ENCODE results near the gene TAS1R1. TPM values are rescaled to one million over a fixed set of nuclear protein-coding genes. Genes with fewer than 3 reads are reported as not detected.

TAS1R1 gene
- total RNA-seq, 3 donors from 2014 or later (not counting 1 experiment from before 2014, with no cell fraction given): not detected

DNA sequence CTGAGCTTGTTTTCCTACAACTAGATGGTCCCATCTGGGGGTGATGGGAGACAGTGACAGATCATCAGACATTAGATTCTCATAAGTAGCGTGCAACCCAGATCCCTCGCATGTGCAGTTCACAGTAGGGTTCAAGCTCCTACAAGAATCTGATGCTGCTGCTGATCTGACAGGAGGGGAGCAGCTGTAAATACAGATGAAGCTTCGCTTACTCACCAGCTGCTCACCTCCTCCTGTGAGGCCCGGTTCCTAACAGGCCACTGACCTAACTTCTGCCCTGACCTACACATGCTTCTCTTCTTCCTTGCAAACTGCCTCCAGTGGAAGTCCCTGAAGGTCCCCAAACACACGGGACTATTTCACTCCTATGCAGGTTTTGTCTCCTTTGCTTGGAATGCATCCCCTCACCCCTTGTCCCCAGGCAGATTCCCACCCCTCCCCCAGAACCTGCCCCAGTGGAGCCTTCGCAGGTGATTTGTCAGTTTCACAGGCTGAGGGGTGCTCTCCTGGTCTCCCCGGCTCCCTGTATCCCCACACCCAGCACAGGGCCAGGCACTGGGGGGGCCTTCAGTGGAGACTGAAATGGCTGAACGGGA, 19.0 kb downstream of the TAS1R1 start:
- Histone ChIP-seq H3K9me3 (ENCODE audit: control insufficient read depth, insufficient read depth, low read length) (no peaks in the 10 kb centered on the region), H3K36me3 (ENCODE audit: control insufficient read depth, insufficient read depth, low read length) (no peaks in the 10 kb centered on the region), H3K27ac (ENCODE audit: low read length) (no peak overlapping the region), H3K27me3 (ENCODE audit: control insufficient read depth, insufficient read depth, low read length) (no peaks in the 10 kb centered on the region), H3K4me1 (ENCODE audit: control insufficient read depth, insufficient read depth, low read length) (peaks cover 2% of the 10 kb centered on the region), H3K4me3 (ENCODE audit: low read length) (no peak overlapping the region)
- Mint-ChIP-seq H3K27me3 (ENCODE audit: low read depth in 2 of 2) (peaks cover 7 to 10% of the 10 kb centered on the region in 2 donors), H3K4me3 (no peak overlapping the region), H3K27ac (no peak overlapping the region), H3K36me3 (no peaks in the 10 kb centered on the region), H3K4me1 (peaks cover 0 to 3% of the 10 kb centered on the region in 2 donors), H3K9me3 (no peaks in the 10 kb centered on the region)
- intact Hi-C loops (cut with micrococcal nuclease): no loop called here
- no peak for DNase-seq
- 88% methylated on average over 8 of the region's 8 CpGs for WGBS (ENCODE audit: insufficient coverage)
- TF ChIP-seq, protein P1, sequence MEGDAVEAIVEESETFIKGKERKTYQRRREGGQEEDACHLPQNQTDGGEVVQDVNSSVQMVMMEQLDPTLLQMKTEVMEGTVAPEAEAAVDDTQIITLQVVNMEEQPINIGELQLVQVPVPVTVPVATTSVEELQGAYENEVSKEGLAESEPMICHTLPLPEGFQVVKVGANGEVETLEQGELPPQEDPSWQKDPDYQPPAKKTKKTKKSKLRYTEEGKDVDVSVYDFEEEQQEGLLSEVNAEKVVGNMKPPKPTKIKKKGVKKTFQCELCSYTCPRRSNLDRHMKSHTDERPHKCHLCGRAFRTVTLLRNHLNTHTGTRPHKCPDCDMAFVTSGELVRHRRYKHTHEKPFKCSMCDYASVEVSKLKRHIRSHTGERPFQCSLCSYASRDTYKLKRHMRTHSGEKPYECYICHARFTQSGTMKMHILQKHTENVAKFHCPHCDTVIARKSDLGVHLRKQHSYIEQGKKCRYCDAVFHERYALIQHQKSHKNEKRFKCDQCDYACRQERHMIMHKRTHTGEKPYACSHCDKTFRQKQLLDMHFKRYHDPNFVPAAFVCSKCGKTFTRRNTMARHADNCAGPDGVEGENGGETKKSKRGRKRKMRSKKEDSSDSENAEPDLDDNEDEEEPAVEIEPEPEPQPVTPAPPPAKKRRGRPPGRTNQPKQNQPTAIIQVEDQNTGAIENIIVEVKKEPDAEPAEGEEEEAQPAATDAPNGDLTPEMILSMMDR (IDR thresholded peaks at IDR 0.05): no peak
- no peak for ATAC-seq

DNA sequence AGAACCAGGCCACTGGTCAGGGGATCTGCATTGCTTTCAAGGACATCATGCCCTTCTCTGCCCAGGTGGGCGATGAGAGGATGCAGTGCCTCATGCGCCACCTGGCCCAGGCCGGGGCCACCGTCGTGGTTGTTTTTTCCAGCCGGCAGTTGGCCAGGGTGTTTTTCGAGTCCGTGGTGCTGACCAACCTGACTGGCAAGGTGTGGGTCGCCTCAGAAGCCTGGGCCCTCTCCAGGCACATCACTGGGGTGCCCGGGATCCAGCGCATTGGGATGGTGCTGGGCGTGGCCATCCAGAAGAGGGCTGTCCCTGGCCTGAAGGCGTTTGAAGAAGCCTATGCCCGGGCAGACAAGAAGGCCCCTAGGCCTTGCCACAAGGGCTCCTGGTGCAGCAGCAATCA, 19.7 kb downstream of the TAS1R1 start:
- peaks cover 6 to 7% of the 10 kb centered on the region in 2 donors for H3K27me3 Mint-ChIP-seq (ENCODE audit: low read depth in 2 of 2)
- peaks cover 8% of the 10 kb centered on the region for H3K4me1 ChIP-seq (ENCODE audit: control insufficient read depth, insufficient read depth, low read length)
- H3K27ac Mint-ChIP-seq: no peak overlapping the region
- ATAC-seq (no peak), DNase-seq (no peak)
- peaks cover 0 to 10% of the 10 kb centered on the region in 2 donors for H3K4me1 Mint-ChIP-seq
- H3K4me3 ChIP-seq (ENCODE audit: low read length): no peak overlapping the region
- H3K9me3 ChIP-seq (ENCODE audit: control insufficient read depth, insufficient read depth, low read length): no peaks in the 10 kb centered on the region
- no peaks in the 10 kb centered on the region for H3K36me3 ChIP-seq (ENCODE audit: control insufficient read depth, insufficient read depth, low read length)
- H3K4me3 Mint-ChIP-seq: no peak overlapping the region
- H3K36me3 Mint-ChIP-seq: no peaks in the 10 kb centered on the region
- TF ChIP-seq, protein P1 (IDR thresholded peaks at IDR 0.05): no peak
- WGBS (ENCODE audit: insufficient coverage): 90% methylated on average over 14 of the region's 14 CpGs
- no peaks in the 10 kb centered on the region for H3K27me3 ChIP-seq (ENCODE audit: control insufficient read depth, insufficient read depth, low read length)
- intact Hi-C loops (cut with micrococcal nuclease): no loop called here
- H3K9me3 Mint-ChIP-seq: no peaks in the 10 kb centered on the region
- H3K27ac ChIP-seq (ENCODE audit: low read length): no peak overlapping the region

DNA sequence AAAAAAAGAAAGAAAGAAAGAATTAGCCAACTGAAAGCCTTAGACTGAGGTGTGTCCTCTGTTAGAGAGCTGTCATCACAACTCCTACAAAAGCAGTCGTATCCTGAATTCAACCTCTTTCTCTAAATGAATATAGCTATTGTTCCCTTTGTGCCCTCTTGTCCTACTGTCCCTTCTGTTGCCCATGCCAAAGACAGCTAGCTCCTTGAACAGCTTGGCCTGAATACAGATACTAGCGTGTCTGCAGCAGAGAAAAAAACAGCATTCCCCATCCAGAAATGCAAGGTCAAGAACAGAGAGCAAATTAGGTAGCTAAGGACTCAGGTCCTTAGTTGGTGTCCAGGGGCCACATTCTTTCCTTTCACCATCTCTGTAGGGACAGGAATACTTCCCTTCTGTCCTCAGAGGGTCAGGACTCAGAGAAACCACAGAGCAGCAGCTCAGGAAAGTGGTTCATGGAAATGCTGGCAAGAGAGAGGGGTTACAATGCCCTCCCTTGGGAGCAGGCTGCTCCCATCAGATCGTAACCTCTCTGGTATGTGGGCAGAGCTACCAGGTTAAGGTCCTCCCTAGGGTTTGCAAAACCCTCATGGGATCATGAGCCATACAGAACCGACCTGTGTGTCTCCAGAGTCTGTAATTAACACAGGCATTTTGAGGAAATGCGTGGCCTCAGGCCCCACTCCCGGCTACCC, 22.9 kb downstream of the TAS1R1 start:
- intact Hi-C loops (cut with micrococcal nuclease): no loop called here
- H3K9me3 Mint-ChIP-seq: no peaks in the 10 kb centered on the region
- peaks cover 0 to under 1% of the 10 kb centered on the region in 2 donors for H3K27me3 Mint-ChIP-seq (ENCODE audit: low read depth in 2 of 2)
- H3K27me3 ChIP-seq (ENCODE audit: control insufficient read depth, insufficient read depth, low read length): no peaks in the 10 kb centered on the region
- ATAC-seq (no peak), DNase-seq (no peak)
- no peaks in the 10 kb centered on the region for H3K36me3 ChIP-seq (ENCODE audit: control insufficient read depth, insufficient read depth, low read length)
- WGBS (ENCODE audit: insufficient coverage): 86% methylated on average over 6 of the region's 6 CpGs
- peaks cover 35% of the 10 kb centered on the region for H3K4me1 ChIP-seq (ENCODE audit: control insufficient read depth, insufficient read depth, low read length)
- H3K27ac ChIP-seq (ENCODE audit: low read length): no peak overlapping the region
- peak overlapping the region; percentile 94 to 99 for H3K27ac Mint-ChIP-seq
- no peak overlapping the region for H3K4me3 ChIP-seq (ENCODE audit: low read length)
- H3K4me3 Mint-ChIP-seq: no peak overlapping the region
- no peaks in the 10 kb centered on the region for H3K36me3 Mint-ChIP-seq
- TF ChIP-seq, protein P1 (IDR thresholded peaks at IDR 0.05): no peak
- peaks cover 8 to 35% of the 10 kb centered on the region in 2 donors for H3K4me1 Mint-ChIP-seq
- H3K9me3 ChIP-seq (ENCODE audit: control insufficient read depth, insufficient read depth, low read length): no peaks in the 10 kb centered on the region
